ENCODE data around the gene CCHCR1.

The CCHCR1 gene

GRCh38 chr6:31131595-31131994 lies 26.0 kb downstream of the CCHCR1 start:
- H3K9ac ChIP-seq (ENCODE audit: low read length) = no peak overlapping the region
- no peak overlapping the region for H3K4me3 ChIP-seq (ENCODE audit: low read length)
- no peak for TF ChIP-seq CTCF (IDR thresholded peaks at IDR 0.05; ENCODE audit: low read depth, low read length)
- no peak for TF ChIP-seq EZH2phosphoT487 (IDR thresholded peaks at IDR 0.05; ENCODE audit: low read depth)

GRCh38 chr6:31130751-31131150 lies 26.9 kb downstream of the CCHCR1 start:
- no peaks in the 10 kb centered on the region for H3K36me3 ChIP-seq (replicated peaks; ENCODE audit: low read depth, low read length)
- H3K4me3 ChIP-seq (ENCODE audit: low read length) = no peak overlapping the region
- peaks cover 10% of the 10 kb centered on the region for H3K4me1 ChIP-seq (ENCODE audit: low read length)
- TF ChIP-seq CTCF (IDR thresholded peaks at IDR 0.05; ENCODE audit: low read depth, low read length) (no peak), EZH2phosphoT487 (IDR thresholded peaks at IDR 0.05; ENCODE audit: low read depth) (no peak)
- H3K9ac ChIP-seq (ENCODE audit: low read length) = no peak overlapping the region
- no peaks in the 10 kb centered on the region for H3K27me3 ChIP-seq (ENCODE audit: low read depth, low read length)
- H3K79me2 ChIP-seq (ENCODE audit: low read length) = no peaks in the 10 kb centered on the region
- H3K9me3 ChIP-seq (ENCODE audit: insufficient read depth, low read length) = no peaks in the 10 kb centered on the region
- no peak overlapping the region for H3K27ac ChIP-seq (ENCODE audit: low read length)
- no peak overlapping the region for H2AFZ ChIP-seq (ENCODE audit: low read depth, low read length)
- no peak overlapping the region for H3K4me2 ChIP-seq (ENCODE audit: low read length)
- no peaks in the 10 kb centered on the region for H4K20me1 ChIP-seq (ENCODE audit: insufficient read depth, low read length)

More at GRCh38 chr6:31131595-31131994, 26.0 kb downstream of the CCHCR1 start:
- no peak overlapping the region for H3K4me2 ChIP-seq (ENCODE audit: low read length)
- H2AFZ ChIP-seq (ENCODE audit: low read depth, low read length) = no peak overlapping the region
- no peaks in the 10 kb centered on the region for H3K9me3 ChIP-seq (ENCODE audit: insufficient read depth, low read length)
- H4K20me1 ChIP-seq (ENCODE audit: insufficient read depth, low read length) = no peaks in the 10 kb centered on the region
- no peak overlapping the region for H3K27ac ChIP-seq (ENCODE audit: low read length)
- no peaks in the 10 kb centered on the region for H3K79me2 ChIP-seq (ENCODE audit: low read length)
- H3K27me3 ChIP-seq (ENCODE audit: low read depth, low read length) = no peaks in the 10 kb centered on the region
- peaks cover 10% of the 10 kb centered on the region for H3K4me1 ChIP-seq (ENCODE audit: low read length)
- no peaks in the 10 kb centered on the region for H3K36me3 ChIP-seq (replicated peaks; ENCODE audit: low read depth, low read length)

DNA sequence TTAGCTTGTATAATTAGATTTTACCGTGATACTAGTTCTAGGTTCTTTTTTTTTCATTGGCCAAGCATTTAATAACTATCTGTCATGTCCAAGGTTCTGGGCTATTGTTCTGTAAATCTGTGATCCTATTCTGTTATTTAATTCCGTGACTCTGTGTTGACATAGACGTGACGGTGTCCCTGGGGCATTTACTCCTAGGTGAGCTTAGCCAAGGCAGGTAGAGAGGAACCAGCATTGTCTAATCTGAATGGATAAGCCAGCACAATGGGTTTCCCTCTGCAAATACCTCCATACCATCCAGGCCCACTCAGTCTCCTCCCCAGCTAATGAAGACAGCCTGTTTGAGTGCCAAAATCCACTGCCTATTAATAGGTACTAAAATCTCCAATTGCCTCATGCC lies 28.5 kb downstream of the CCHCR1 start:
- no peak overlapping the region for H3K9ac ChIP-seq (ENCODE audit: low read length)
- no peaks in the 10 kb centered on the region for H3K9me3 ChIP-seq (ENCODE audit: insufficient read depth, low read length)
- H3K36me3 ChIP-seq (replicated peaks; ENCODE audit: low read depth, low read length) = no peaks in the 10 kb centered on the region
- no peak overlapping the region for H3K27ac ChIP-seq (ENCODE audit: low read length)
- H3K4me2 ChIP-seq (ENCODE audit: low read length) = no peak overlapping the region
- no peaks in the 10 kb centered on the region for H3K79me2 ChIP-seq (ENCODE audit: low read length)
- no peak overlapping the region for H3K4me3 ChIP-seq (ENCODE audit: low read length)
- TF ChIP-seq EZH2phosphoT487 (IDR thresholded peaks at IDR 0.05; ENCODE audit: low read depth) = no peak
- no peak for TF ChIP-seq CTCF (IDR thresholded peaks at IDR 0.05; ENCODE audit: low read depth, low read length)
- no peaks in the 10 kb centered on the region for H4K20me1 ChIP-seq (ENCODE audit: insufficient read depth, low read length)
- H3K4me1 ChIP-seq (ENCODE audit: low read length) = peaks cover 10% of the 10 kb centered on the region
- no peak overlapping the region for H2AFZ ChIP-seq (ENCODE audit: low read depth, low read length)
- H3K27me3 ChIP-seq (ENCODE audit: low read depth, low read length) = no peaks in the 10 kb centered on the region

DNA sequence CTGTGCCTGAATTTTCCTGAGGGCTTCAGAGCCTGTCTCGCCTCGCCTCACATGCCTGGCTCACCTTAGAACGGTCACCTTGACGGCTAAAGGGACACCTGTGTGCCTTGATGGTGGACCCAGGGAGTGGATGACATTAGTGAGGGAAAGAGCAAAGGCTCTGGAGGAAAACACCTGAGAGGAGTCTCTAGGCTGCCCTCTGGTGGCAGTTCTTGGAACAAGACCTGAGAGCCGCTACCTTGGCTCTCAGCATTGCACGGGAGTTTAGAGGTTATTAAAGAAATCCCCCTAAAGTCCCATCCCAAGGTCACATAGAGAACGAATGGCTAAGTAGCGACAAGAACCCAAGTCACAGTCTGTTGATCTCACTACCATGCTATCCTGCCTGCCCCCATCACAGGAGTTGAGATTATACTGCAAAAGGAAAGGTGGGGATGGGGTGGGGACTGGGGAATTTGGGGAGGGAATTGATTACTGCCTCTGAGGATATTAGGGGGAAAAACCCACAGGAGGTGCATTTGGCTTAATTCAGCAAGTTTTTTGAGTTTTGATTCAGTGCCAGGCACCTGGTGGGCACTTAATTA lies 29.4 kb downstream of the CCHCR1 start:
- H4K20me1 ChIP-seq (ENCODE audit: insufficient read depth, low read length) = no peaks in the 10 kb centered on the region
- no peak overlapping the region for H3K9ac ChIP-seq (ENCODE audit: low read length)
- no peaks in the 10 kb centered on the region for H3K79me2 ChIP-seq (ENCODE audit: low read length)
- no peaks in the 10 kb centered on the region for H3K9me3 ChIP-seq (ENCODE audit: insufficient read depth, low read length)
- H3K27ac ChIP-seq (ENCODE audit: low read length) = no peak overlapping the region
- peak overlapping the region; percentile 56 for H3K4me2 ChIP-seq (ENCODE audit: low read length)
- 0 out of 2 replicates have a peak overlapping the region, but pooled peaks have one; percentile 70 for H2AFZ ChIP-seq (ENCODE audit: low read depth, low read length)
- no peaks in the 10 kb centered on the region for H3K36me3 ChIP-seq (replicated peaks; ENCODE audit: low read depth, low read length)
- H3K4me3 ChIP-seq (ENCODE audit: low read length) = 0 out of 2 replicates have a peak overlapping the region, but pooled peaks have one; percentile 31
- no peaks in the 10 kb centered on the region for H3K27me3 ChIP-seq (ENCODE audit: low read depth, low read length)
- H3K4me1 ChIP-seq (ENCODE audit: low read length) = peaks cover 10% of the 10 kb centered on the region
- TF ChIP-seq EZH2phosphoT487 (IDR thresholded peaks at IDR 0.05; ENCODE audit: low read depth) (no peak), CTCF (IDR thresholded peaks at IDR 0.05; ENCODE audit: low read depth, low read length) (peak; percentile 56)

Data from OCI-LY3 (cell line).